Nephron (organoid): Measurements from ENCODE around the gene P2RY8.
"Not testable (repeated sequence)": the region's sequence is repeated elsewhere in the genome, so short reads cannot be mapped to it uniquely, and the experiment has no call there.

Source experiments
- H3K27ac Mint-ChIP-seq, 3 experiments: 2 replicates each; pipeline ENCODE4 v1.8.0; 2020; ENCODE audit warnings: mixed read lengths in 3 of 3, mild to moderate bottlenecking in 2 of 3, moderate library complexity in 1 of 3
- H3K27me3 Mint-ChIP-seq: 2 replicates; pipeline ENCODE4 v1.8.0; 2021; ENCODE audit warnings: low read depth, mild to moderate bottlenecking, moderate library complexity, mixed read lengths
- H3K36me3 Mint-ChIP-seq: 2 replicates; pipeline ENCODE4 v1.8.0; 2020; ENCODE audit warnings: low read depth, mixed read lengths
- H3K4me1 Mint-ChIP-seq: 2 replicates; pipeline ENCODE4 v1.8.0; 2020; ENCODE audit warnings: mixed read lengths
- H3K4me3 Mint-ChIP-seq, 3 experiments: 2 replicates each; pipeline ENCODE4 v1.8.0; 2020; ENCODE audit warnings: mild to moderate bottlenecking in 3 of 3, mixed read lengths in 3 of 3, moderate library complexity in 2 of 3
- H3K9me3 Mint-ChIP-seq: 2 replicates; pipeline ENCODE4 v1.8.0; 2020; ENCODE audit warnings: mixed read lengths
- TF ChIP-seq, protein P1 (sequence below), 3 experiments: fragments of 200-600 bp; sonication (generic); IDR thresholded peaks; one replicate each; pipeline ENCODE4 v1.5.0; 2021; ENCODE audit warnings: antibody characterized with exemption in 3 of 3; ENCODE audit not compliant: unreplicated experiment in 3 of 3

P2RY8 gene

DNA sequence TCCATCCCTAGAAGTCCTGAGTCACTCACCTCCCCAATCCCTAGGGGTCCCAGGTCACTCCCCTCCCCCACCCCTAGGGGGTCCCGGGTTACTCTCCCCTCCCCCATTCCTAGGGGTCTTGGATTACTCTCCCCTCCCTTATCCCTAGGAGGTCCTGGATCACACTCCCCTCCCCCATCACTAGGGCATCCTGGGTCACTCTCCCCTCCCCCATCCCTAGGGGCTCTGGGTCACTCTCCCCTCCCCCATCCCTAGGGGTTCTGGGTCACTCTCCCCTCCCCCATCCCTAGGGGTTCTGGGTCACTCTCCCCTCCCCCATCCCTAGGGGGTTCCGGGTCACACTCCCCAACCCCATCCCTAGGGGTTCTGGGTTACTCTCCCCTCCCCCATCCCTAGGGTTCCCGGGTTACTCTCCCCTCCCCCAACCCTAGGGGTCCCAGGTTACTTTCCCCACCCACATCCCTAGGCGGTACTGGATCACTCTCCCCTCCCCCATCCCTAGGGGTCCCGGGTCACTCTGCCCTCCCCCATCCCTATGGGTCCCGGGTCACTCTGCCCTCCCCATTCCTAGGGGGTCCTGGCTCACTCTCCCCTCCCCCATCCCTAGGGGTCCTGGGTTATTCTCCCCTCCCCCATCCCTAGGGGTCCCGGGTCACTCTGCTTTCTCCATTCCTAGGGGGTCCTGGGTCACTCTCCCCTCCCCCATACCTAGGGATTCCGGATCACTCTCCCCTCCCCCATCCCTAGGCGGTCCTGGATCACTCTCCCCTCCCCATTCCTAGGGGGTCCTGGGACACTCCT, 86.4 kb downstream of the P2RY8 start:
- no peaks in the 10 kb centered on the region for H3K27me3 Mint-ChIP-seq
- H3K36me3 Mint-ChIP-seq, result peaks cover 47% of the 10 kb centered on the region
- H3K4me1 Mint-ChIP-seq, result no peaks in the 10 kb centered on the region
- TF ChIP-seq, protein P1, sequence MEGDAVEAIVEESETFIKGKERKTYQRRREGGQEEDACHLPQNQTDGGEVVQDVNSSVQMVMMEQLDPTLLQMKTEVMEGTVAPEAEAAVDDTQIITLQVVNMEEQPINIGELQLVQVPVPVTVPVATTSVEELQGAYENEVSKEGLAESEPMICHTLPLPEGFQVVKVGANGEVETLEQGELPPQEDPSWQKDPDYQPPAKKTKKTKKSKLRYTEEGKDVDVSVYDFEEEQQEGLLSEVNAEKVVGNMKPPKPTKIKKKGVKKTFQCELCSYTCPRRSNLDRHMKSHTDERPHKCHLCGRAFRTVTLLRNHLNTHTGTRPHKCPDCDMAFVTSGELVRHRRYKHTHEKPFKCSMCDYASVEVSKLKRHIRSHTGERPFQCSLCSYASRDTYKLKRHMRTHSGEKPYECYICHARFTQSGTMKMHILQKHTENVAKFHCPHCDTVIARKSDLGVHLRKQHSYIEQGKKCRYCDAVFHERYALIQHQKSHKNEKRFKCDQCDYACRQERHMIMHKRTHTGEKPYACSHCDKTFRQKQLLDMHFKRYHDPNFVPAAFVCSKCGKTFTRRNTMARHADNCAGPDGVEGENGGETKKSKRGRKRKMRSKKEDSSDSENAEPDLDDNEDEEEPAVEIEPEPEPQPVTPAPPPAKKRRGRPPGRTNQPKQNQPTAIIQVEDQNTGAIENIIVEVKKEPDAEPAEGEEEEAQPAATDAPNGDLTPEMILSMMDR (IDR thresholded peaks at IDR 0.05; ENCODE audit: unreplicated experiment in 3 of 3), result no peak
- H3K27ac Mint-ChIP-seq, result no peak overlapping the region
- H3K4me3 Mint-ChIP-seq, result no peak overlapping the region
- peaks cover 41% of the 10 kb centered on the region for H3K9me3 Mint-ChIP-seq

DNA sequence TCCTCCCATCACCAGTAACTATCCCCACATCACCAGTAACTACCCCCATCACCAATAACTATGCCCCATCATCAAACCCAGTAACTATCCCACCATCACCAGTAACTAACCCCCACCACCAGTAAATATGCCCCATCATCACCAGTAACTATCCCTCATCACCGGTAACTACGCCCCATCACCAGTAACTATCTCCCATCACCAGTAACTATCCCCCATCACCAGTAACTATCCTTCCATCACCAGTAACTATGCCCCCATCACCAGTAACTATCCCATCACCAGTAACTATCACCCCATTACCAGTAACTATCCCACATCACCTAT, 87.2 kb downstream of the P2RY8 start:
- H3K4me3 Mint-ChIP-seq, result peak overlapping the region; percentile 46 to 62 (median 60)
- no peak overlapping the region for H3K27ac Mint-ChIP-seq
- TF ChIP-seq, protein P1 (IDR thresholded peaks at IDR 0.05; ENCODE audit: unreplicated experiment in 3 of 3), result no peak
- H3K27me3 Mint-ChIP-seq, result no peaks in the 10 kb centered on the region
- H3K36me3 Mint-ChIP-seq, result peaks cover 55% of the 10 kb centered on the region
- H3K4me1 Mint-ChIP-seq, result no peaks in the 10 kb centered on the region
- H3K9me3 Mint-ChIP-seq, result peaks cover 48% of the 10 kb centered on the region

DNA sequence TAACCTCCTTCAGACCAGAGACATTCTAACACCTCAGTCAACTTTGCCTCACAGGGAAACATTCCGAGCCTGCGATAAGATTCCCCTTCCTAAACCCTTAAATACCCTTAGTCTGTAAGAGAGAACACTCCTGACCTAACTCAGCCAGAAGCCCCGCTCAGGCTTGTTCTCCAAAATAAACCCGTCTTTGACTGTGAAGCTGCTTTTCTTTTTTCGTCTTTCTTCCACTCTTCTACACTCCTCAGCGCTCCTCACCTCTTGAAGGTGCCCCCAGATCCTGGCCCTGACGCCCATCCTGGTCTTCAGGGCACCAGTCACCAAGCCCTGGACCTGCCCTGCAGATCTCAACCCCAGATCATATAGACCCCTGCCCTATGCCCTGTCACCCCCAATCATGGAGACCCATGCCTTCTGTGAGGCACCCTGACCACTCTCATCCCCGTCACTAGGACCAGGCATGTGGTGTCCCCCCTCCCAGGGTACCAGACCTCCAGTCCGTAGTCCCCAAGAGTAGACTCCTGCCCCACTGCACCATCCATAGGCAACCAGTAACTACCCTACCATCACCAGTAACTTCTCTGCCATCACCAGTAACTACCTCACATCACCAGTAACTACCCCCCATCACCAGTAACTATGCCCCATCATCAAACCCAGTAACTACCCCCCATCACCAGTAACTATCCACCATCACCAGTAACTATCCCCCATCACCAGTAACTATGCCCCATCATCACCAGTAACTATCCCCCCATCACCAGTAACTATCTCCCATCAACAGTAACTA, 87.8 kb downstream of the P2RY8 start:
- no peaks in the 10 kb centered on the region for H3K4me1 Mint-ChIP-seq
- H3K27ac Mint-ChIP-seq, result no peak overlapping the region
- H3K27me3 Mint-ChIP-seq, result no peaks in the 10 kb centered on the region
- H3K9me3 Mint-ChIP-seq, result peaks cover 53% of the 10 kb centered on the region
- peaks cover 60% of the 10 kb centered on the region for H3K36me3 Mint-ChIP-seq
- H3K4me3 Mint-ChIP-seq, result peak overlapping the region; percentile 46 to 62 (median 60)
- TF ChIP-seq, protein P1 (IDR thresholded peaks at IDR 0.05; ENCODE audit: unreplicated experiment in 3 of 3), result no peak

DNA sequence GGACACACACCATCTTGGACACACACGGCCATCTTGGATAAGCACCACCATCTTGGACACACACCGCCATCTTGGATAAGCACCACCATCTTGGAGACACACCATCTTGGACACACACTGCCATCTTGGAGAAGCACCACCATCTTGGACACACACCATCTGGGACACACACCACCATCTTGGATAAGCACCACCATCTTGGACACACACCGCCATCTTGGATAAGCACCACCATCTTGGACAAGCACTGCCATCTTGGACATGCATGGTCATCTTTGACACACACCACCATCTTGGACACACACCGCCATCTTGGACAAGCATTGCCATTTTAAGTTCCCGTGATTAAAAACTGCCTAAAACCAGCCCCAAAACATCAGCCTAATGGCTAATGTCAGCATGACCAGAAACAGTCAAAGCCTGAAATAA, 88.4 kb downstream of the P2RY8 start:
- Mint-ChIP-seq H3K9me3 (peaks cover 58% of the 10 kb centered on the region), H3K4me3 (peak overlapping the region in 1 of 3 experiments; percentile 39), H3K36me3 (peaks cover 67% of the 10 kb centered on the region)
- H3K4me1 Mint-ChIP-seq, H3K27me3 Mint-ChIP-seq, H3K27ac Mint-ChIP-seq: not testable (repeated sequence)

DNA sequence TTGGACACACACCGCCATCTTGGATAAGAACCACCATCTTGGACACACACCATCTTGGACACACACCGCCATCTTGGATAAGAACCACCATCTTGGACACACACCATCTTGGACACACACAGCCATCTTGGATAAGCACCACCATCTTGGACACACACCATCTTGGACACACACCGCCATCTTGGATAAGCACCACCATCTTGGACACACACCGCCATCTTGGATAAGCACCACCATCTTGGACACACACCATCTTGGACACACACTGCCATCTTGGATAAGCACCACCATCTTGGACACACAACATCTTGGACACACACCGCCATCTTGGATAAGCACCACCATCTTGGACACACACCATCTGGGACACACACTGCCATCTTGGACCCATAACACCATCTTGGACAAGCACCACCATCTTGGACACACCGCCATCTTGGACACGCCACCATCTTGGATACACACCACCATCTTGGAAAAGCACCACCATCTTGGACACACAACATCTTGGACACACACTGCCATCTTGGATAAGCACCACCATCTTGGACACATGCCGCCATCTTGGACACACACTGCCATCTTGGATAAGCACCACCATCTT, 88.9 kb downstream of the P2RY8 start:
- not testable (repeated sequence) for H3K4me1 Mint-ChIP-seq, H3K4me3 Mint-ChIP-seq, H3K27ac Mint-ChIP-seq, H3K27me3 Mint-ChIP-seq
- Mint-ChIP-seq H3K9me3 (peaks cover 61% of the 10 kb centered on the region), H3K36me3 (peaks cover 71% of the 10 kb centered on the region)

DNA sequence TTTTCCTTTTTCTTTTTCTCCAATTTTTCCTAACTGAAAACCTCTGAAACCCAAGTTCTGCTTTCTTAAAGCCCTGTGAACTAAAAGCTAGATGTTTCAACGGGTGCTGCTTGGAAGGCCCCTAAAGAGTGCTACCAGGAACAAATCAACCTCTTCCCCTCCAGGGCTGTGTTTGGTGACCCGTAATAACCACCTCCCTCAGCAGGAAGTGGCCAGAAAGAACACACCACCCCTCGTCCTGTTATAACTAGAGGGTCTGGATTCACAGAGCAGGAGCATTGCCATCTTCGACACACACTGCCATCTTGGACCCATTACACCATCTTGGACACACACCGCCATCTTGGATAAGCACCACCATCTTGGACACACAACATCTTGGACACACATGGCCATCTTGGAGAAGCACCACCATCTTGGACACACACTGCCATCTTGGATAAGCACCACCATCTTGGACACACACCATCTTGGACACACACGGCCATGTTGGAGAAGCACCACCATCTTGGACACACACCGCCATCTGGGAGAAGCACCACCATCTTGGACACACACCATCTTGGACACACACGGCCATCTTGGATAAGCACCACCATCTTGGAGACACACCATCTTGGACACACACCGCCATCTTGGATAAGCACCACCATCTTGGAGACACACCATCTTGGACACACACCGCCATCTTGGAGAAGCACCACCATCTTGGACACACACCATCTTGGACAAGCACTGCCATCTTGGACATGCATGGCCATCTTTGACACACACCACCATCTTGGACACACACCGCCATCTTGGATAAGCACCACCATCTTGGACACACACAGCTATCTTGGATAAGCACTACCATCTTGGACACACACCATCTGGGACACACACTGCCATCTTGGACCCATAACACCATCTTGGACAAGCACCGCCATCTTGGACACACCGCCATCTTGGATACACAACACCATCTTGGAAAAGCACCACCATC, 89.7 kb downstream of the P2RY8 start:
- H3K27ac Mint-ChIP-seq, H3K4me1 Mint-ChIP-seq, H3K4me3 Mint-ChIP-seq, H3K27me3 Mint-ChIP-seq: not testable (repeated sequence)
- Mint-ChIP-seq H3K9me3 (peaks cover 64% of the 10 kb centered on the region), H3K36me3 (peaks cover 78% of the 10 kb centered on the region)
